ENCODE data around the gene TOMM22.

GRCh38 chr22:38712486-38713207, 30.9 kb downstream of the TOMM22 start:
- TF ChIP-seq CTCF (IDR thresholded peaks at IDR 0.05) (no peak), POLR2AphosphoS5 (IDR thresholded peaks at IDR 0.05) (no peak), POLR2A (IDR thresholded peaks at IDR 0.05) (no peak), EP300 (IDR thresholded peaks at IDR 0.05) (no peak)

All from sigmoid colon (tissue), 4 donors.